Measurements from ENCODE around the gene GOLT1B.

The GOLT1B gene

DNA sequence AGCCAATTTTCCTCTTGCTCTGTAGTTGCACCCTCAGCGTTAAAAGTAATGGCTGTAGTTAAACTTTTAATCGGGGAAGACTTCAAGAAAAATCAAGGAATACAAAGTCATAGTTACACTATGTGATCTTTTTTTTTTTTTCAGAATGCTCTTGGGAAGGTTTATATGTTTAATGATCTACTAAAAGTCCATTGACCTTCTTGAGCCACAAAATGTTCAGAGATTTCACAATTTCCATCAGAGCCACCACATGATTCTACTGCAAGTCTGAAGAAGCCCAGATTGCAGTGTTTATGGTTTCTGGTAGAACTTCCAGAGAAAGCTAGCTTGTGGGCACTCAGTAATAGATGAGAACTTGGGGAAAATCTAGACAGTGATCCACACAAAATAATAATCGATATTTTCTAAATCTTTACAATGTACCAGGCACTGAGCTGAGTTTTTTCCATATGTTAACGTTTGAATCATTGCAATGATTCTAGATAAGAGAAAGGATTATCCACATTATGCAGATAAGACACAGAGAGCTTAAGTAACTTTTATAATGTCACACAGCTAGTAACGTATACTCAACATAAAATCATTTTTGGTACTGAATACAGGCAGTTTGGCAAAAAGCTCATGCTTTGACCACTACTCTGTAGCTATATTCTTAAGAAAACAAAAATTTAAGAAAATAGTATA lies 64.8 kb downstream of the GOLT1B start:
- no peak for DNase-seq (ENCODE audit: low read depth)

DNA sequence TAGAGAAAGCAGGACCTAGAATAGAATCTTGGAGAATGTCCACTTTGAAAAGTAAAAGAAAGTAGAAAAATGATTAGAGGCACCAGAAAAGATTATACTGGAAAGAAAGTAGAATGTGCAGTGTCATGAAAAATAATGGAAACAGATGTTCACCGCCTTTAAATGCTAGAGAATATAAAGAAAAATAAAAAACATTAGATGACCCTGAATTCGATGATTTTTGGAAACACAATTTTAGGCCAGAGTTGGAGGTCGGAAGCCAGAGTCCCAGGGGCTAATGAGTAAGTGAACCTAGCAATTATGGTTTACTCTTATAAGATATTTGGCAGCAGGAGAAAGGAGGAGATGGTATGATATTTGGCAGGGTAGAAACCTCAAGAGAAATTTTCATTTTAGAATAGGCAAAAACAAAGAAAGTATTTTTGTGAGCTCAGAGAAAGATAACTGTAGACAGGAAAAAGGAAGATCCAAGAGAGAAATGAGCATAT lies 65.4 kb downstream of the GOLT1B start:
- DNase-seq (ENCODE audit: low read depth): no peak
